Kidney glomerular epithelial cell (primary cell): ENCODE measurements around the gene KLRB1.
"Not testable (repeated sequence)": the region's sequence is repeated elsewhere in the genome, so short reads cannot be mapped to it uniquely, and the experiment has no call there.

Source experiments
- DNase-seq: peaks from one replicate; lab custom pipeline; 2025; lab: John Stamatoyannopoulos, UW

KLRB1 gene

DNA sequence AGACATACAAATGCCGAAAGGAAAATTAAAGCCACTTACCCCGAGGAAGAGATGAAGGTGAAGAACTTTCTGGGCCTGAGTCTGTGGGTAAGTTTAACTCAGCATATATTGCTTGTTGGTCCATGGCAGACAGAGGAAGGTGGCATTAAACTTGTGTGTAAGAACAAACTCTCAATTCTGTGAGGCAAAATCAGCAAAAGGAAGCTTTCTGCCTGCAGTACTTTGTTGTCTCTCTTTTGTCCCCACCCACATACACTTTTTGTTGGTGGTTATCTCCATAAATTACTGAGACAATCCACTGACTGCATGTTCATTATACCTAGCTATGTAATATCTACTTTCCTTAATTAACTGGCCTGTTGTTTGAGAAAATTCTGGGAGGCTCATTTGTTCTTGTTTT, at the start of gene KLRB1:
Gene KLRB1, minus strand, starts transcription at position 201 of the 400 bp plus-strand sequence. Its CDS starts 77 bp downstream, at position 124.
- DNase-seq: no peak

- DNase-seq: peak; percentile 18
Measured at GRCh38 chr12:9651265-9651729, 43.6 kb upstream of the KLRB1 start.

- DNase-seq: no peak
Measured at GRCh38 chr12:9650151-9650576, 42.4 kb upstream of the KLRB1 start.

- DNase-seq: peak; percentile 4
Measured at GRCh38 chr12:9649532-9649940, 41.8 kb upstream of the KLRB1 start.

DNA sequence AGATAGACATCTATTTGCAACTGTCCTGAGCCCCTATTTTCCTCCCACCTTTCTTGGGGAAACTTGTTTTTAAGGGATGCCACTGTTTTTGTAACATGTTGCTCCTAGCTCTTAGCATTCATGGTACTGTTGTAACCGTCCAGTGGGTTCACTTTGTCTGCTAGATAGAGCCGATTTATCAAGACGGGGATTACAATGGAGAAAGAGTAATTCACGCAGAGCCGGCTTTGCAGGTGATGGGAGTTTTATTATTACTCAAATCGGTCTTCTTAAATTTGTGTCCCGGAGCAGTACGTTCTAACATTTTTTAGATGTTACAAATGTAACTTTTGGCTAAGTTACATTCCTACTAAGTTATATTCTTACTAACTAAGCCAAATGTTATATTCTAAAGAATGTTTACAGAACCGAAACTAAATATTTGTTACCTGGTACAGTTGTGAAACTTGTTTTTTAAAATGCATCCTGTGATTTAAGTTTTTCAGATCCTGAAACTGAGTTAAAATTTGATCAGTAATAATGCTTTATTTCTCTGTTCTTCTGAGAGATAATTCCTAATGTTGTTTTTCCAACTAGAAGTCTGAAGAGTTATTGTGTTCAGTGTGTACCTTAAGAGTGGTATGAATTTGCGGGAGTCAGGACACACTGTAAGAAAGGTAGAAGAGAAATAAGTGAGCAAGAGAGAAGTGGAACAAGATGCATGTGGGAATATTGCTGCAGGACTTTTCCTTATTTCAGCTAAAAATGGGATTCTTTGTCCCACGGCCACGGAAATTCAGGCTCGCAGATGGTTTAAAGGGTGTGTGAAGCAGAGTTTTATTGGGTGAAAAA, 41.2 kb upstream of the KLRB1 start:
- peak; percentile 19 for DNase-seq

GRCh38 chr12:9647825-9648700, 40.3 kb upstream of the KLRB1 start:
- DNase-seq: peak; percentile 79

DNA sequence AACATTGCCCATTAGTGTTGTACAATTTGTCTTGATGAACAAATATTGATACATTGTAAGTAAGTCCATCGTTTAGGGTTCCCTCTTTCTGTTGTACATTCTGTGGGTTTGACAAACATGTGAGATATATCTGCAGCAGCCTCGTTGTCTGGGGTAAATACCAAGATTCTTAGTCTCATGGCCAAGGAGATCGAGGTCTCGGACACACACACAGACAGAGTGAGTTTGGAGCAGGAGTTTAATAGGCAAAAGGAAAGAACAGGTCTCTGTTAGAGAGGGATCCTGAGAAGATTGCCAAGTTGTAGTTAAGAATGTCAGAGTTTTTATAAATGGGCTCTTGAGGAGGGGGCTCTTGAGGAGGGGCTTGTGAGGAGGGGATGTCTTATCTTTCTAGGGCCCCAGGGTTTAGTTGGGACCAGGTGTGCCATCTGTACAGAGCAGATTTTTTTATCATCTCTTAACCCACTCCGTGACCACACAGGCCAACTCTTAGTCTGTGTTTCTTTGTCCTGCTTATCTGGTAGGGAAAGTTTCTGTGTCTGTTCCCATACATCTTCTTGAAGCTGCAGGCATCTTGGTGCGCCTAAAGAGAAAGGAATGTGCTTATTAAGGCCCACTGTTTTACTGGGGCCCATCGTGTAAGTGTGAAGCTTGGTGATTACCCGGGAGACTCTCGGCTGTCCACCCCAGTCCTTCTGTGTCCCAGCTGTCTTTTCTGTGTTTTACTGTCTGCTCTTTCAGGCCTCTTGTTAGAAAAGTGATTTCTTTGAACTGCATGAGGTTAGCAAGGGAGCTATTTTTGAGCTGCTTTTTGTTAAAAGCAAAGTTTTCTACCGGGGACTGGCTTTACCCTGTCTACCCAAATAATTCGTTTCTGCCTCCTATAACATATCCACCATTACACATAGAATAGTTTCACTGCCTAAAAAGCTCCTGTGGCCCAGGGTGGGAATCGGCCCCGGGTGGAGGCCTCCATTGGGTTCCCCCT, 39.4 kb upstream of the KLRB1 start:
- DNase-seq: peak; percentile 12

DNA sequence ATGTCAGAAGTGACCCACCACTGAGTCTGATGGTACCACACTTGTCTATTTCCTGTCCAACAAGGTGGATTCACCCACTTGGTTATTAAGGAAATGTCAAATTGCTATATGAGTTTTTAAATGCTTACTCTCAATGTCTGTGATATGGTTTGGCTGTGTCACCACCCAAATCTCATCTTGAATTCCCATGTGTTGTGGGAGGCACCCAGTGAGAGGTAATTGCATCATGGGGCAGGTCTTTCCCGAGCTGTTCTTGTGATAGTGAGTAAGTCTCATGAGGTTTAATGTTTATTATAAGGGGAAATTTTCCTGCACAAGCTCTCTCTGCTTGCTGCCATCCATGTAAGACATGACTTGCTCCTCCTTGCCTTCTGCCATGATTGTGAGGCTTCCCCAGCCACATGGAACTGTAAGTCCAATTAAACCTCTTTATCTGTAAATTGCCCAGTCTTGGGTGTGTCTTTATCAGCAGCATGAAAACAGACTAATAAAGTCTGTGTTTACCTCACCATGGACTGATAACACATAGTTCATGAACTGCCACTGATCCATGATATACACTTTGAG, 37.4 kb upstream of the KLRB1 start:
- not testable (repeated sequence) for DNase-seq

DNA sequence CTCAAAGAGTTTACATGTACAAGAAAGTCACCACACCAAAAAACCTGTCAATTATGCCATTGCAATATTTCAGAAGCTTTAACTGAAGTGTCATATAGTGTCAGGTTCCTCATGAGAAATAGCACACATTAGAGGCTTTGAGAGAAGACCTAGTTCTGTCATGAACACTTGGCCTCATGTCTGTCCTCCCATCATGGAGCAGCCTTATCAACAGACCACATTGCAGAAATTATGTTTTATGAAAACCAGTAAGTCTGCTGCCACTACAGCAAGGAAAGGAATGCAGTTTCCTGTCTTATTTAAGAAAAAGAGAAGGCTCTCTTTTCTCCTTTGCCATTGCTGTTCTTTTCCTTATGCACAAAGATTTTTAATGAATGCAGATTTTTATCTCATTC, 35.5 kb upstream of the KLRB1 start:
- no peak for DNase-seq

- no peak for DNase-seq
Measured at GRCh38 chr12:9642606-9643265, 35.0 kb upstream of the KLRB1 start.

DNA sequence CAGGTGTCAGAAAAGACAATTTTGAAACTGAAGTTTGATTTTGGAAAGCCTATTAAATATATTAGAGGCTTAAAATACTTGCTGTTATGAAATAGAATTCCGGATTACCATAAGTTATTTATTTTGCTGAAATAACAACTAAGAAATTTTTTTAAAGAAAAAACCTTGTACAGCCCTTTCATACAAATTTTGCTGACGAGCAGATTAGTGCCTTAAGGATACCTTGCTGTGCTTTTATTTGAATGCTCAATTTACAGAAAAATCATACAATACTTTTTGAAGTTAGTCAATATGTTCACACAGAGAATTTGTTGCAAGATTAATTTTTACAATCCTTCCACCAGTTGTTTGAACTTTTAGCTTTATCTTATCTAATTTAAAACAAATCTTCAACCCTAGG, 32.3 kb upstream of the KLRB1 start:
- no peak for DNase-seq

GRCh38 chr12:9636851-9637206, 29.1 kb upstream of the KLRB1 start:
- no peak for DNase-seq

GRCh38 chr12:9636150-9636850, 28.6 kb upstream of the KLRB1 start:
- no peak for DNase-seq

GRCh38 chr12:9634969-9635754, 27.4 kb upstream of the KLRB1 start:
- DNase-seq: no peak

DNA sequence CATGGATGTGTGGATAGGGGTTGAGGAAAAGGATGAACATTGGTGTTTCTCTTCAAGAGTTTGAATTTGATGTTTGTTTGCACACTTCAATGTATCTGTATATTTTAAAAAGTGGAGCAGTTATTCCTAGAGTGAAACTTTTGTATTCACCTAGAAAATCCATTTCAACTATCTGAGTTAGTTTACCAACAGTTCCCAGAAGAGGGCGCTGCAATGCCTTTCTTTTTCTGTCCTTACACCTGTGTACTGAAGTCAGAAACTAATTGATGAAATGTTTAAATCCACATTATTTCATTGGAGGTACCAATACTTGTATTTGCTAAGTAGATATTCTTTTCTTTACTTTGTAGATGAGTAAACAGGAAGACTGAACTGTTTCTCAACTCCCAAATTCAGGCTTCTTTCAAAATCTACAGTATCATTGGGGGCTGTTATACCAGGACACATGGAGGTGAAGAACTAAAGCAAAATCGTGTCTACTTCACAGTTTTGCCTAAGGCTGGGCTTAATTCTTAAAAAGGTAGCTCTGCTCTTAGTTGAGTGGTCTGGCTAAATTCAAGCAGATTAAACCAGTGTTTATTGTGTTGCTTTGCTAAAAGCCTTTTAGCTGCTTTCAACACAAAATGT, 26.6 kb upstream of the KLRB1 start:
- DNase-seq: peak; percentile 33

- no peak for DNase-seq
Measured at GRCh38 chr12:9632766-9633165, 25.1 kb upstream of the KLRB1 start.

GRCh38 chr12:9626821-9627220, 19.1 kb upstream of the KLRB1 start:
- no peak for DNase-seq

DNA sequence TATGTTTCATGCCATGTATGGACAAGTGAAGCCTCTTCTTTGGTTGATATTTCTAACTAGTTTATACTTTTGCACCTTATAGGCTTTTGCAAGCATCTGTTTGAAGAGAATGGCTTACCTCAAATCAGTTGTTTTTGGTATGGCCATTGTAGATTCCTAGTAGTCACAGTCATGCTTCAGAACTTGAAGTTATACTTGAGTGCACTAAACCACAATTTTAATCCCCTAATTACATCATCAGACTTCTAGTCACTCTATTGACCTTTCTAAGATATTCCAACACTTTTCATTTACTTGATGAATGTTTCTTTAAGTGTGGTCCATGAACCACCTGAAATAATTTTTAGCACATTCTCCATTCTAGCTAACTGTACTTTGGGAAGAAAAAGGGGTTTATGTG, 18.6 kb upstream of the KLRB1 start:
- DNase-seq: peak; percentile 81

GRCh38 chr12:9625019-9625418, 17.3 kb upstream of the KLRB1 start:
- DNase-seq: no peak
